ENCODE measurements around the gene COPB2.

DNA sequence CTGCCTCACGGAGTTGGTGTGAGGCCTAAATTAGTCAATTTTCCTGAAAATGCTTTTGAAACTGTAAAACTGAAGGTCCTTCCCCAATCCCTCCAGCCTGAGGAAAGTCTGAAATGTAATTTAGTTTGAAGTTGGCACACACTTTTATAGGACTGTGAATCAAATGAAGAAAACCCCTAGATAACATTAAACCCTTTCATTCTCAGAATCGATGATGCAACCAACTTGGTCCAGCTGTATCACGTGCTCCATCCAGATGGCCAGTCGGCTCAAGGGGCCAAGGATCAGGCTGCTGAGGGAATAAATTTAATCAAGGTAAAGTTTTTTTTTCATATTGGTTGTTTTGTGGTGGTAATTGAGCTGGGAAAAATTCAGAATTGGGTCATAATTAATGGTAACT, 34.0 kb downstream of the COPB2 start:
- TF ChIP-seq, protein P1, sequence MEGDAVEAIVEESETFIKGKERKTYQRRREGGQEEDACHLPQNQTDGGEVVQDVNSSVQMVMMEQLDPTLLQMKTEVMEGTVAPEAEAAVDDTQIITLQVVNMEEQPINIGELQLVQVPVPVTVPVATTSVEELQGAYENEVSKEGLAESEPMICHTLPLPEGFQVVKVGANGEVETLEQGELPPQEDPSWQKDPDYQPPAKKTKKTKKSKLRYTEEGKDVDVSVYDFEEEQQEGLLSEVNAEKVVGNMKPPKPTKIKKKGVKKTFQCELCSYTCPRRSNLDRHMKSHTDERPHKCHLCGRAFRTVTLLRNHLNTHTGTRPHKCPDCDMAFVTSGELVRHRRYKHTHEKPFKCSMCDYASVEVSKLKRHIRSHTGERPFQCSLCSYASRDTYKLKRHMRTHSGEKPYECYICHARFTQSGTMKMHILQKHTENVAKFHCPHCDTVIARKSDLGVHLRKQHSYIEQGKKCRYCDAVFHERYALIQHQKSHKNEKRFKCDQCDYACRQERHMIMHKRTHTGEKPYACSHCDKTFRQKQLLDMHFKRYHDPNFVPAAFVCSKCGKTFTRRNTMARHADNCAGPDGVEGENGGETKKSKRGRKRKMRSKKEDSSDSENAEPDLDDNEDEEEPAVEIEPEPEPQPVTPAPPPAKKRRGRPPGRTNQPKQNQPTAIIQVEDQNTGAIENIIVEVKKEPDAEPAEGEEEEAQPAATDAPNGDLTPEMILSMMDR (IDR thresholded peaks at IDR 0.05), result no peak
- TF ChIP-seq EZH2 (IDR thresholded peaks at IDR 0.05; ENCODE audit: borderline replicate concordance, insufficient read depth, low read depth, low read length, poor library complexity, severe bottlenecking), result no peak

All from B cell (primary cell).